ENCODE data around the gene PIEZO2. TPM values are rescaled to one million over a fixed set of nuclear protein-coding genes. Genes with fewer than 3 reads are reported as not detected.

Gene PIEZO2
- total and polyA plus RNA-seq, 9 donors, result 2.0 to 8.5 (median 3.2) TPM

GRCh38 chr18:11167778-11168177 lies 18.4 kb upstream of the PIEZO2 start:
- no peaks in the 10 kb centered on the region for H3K36me3 ChIP-seq

GRCh38 chr18:11165952-11166351 lies 16.6 kb upstream of the PIEZO2 start:
- intact Hi-C loops (cut with DNase I), result loop anchor here in 1 of 4 donors (10.0 kb wide), 1 partner anchor 321 kb away; no protein-coding TSS in a partner anchor

More at GRCh38 chr18:11167778-11168177, 18.4 kb upstream of the PIEZO2 start:
- 83 to 89% (median 86%) methylated on average over 1 of the region's 1 CpG for WGBS, 3 donors
- H3K27me3 ChIP-seq, result no peaks in the 10 kb centered on the region
- intact Hi-C loops (cut with DNase I), result loop anchor here in 1 of 4 donors (10.0 kb wide), 1 partner anchor 323 kb away; no protein-coding TSS in a partner anchor
- no peak for DNase-seq
- no peak overlapping the region for H3K4me3 ChIP-seq
- no peak for TF ChIP-seq CTCF (IDR thresholded peaks at IDR 0.05)
- no peak for TF ChIP-seq EP300 (IDR thresholded peaks at IDR 0.05)
- no peak for TF ChIP-seq POLR2A (IDR thresholded peaks at IDR 0.05)
- no peak overlapping the region for H3K27ac ChIP-seq
- no peaks in the 10 kb centered on the region for H3K9me3 ChIP-seq
- H3K4me1 ChIP-seq (ENCODE audit: insufficient read depth), result no peaks in the 10 kb centered on the region

GRCh38 chr18:11165138-11165537 lies 15.8 kb upstream of the PIEZO2 start:
- DNase-seq, result no peak
- Histone ChIP-seq H3K4me3 (no peak overlapping the region), H3K27ac (no peak overlapping the region), H3K9me3 (no peaks in the 10 kb centered on the region), H3K4me1 (ENCODE audit: insufficient read depth) (no peaks in the 10 kb centered on the region), H3K36me3 (no peaks in the 10 kb centered on the region), H3K27me3 (no peaks in the 10 kb centered on the region)
- WGBS, 3 donors, result 90 to 95% (median 93%) methylated on average over 3 of the region's 3 CpGs
- TF ChIP-seq POLR2A (IDR thresholded peaks at IDR 0.05) (no peak), EP300 (IDR thresholded peaks at IDR 0.05) (no peak), CTCF (IDR thresholded peaks at IDR 0.05) (no peak)
- intact Hi-C loops (cut with DNase I), result loop anchor here in 1 of 4 donors (10.0 kb wide), 1 partner anchor 320 kb away; no protein-coding TSS in a partner anchor

More at GRCh38 chr18:11165952-11166351, 16.6 kb upstream of the PIEZO2 start:
- no peaks in the 10 kb centered on the region for H3K9me3 ChIP-seq
- 95 to 96% (median 95%) methylated on average over 7 of the region's 7 CpGs for WGBS, 3 donors
- no peaks in the 10 kb centered on the region for H3K4me1 ChIP-seq (ENCODE audit: insufficient read depth)
- H3K4me3 ChIP-seq, result no peak overlapping the region
- H3K27ac ChIP-seq, result no peak overlapping the region
- no peaks in the 10 kb centered on the region for H3K36me3 ChIP-seq
- no peak for DNase-seq
- no peak for TF ChIP-seq EP300 (IDR thresholded peaks at IDR 0.05)
- no peak for TF ChIP-seq CTCF (IDR thresholded peaks at IDR 0.05)
- no peak for TF ChIP-seq POLR2A (IDR thresholded peaks at IDR 0.05)
- H3K27me3 ChIP-seq, result no peaks in the 10 kb centered on the region

GRCh38 chr18:11163665-11164064 lies 14.3 kb upstream of the PIEZO2 start:
- 5 to 25% (median 12%) methylated on average over 18 of the region's 18 CpGs for WGBS, 3 donors
- no peak for DNase-seq

More at GRCh38 chr18:11163665-11164064, 14.3 kb upstream of the PIEZO2 start:
- TF ChIP-seq CTCF (IDR thresholded peaks at IDR 0.05) (peak in 1 of 3 donors; percentile 21), EP300 (IDR thresholded peaks at IDR 0.05) (no peak), POLR2A (IDR thresholded peaks at IDR 0.05) (no peak)
- intact Hi-C loops (cut with DNase I), result loop anchor here in 1 of 4 donors (10.0 kb wide), 1 partner anchor 319 kb away; no protein-coding TSS in a partner anchor
- Histone ChIP-seq H3K36me3 (no peaks in the 10 kb centered on the region), H3K4me1 (ENCODE audit: insufficient read depth) (no peaks in the 10 kb centered on the region), H3K27me3 (no peaks in the 10 kb centered on the region), H3K27ac (no peak overlapping the region), H3K4me3 (no peak overlapping the region), H3K9me3 (no peaks in the 10 kb centered on the region)

Data from ovary (tissue), 9 donors.